OCI-LY3 (cell line): Measurements from ENCODE around the gene CELF4.
"Not testable (repeated sequence)": the region's sequence is repeated elsewhere in the genome, so short reads cannot be mapped to it uniquely, and the experiment has no call there.

Source experiments
- H2AFZ ChIP-seq: fragments of 200-600, 300-600 bp; shearing (Covaris generic); 2 replicates; pipeline ENCODE4 v1.6.0; 2014; ENCODE audit warnings: antibody characterized with exemption, low read depth, low read length
- H3K27ac ChIP-seq: fragments of 200-600, 300-600 bp; sonication (generic); 2 replicates; pipeline ENCODE4 v1.5.1; 2014; ENCODE audit warnings: mild to moderate bottlenecking, low read length, moderate library complexity, mixed read lengths
- H3K27me3 ChIP-seq: fragments of 200-600, 300-600 bp; sonication (generic); 2 replicates; pipeline ENCODE4 v1.6.1; 2014; ENCODE audit warnings: low read depth, low read length, mixed read lengths
- H3K36me3 ChIP-seq: fragments of 200-600, 300-600 bp; sonication (generic); replicated peaks from 2 replicates; pipeline ENCODE3; 2014; ENCODE audit warnings: low read depth, low read length, mixed read lengths
- H3K4me1 ChIP-seq: fragments of 300-600, 200-600 bp; sonication (generic); 2 replicates; pipeline ENCODE4 v1.6.1; 2014; ENCODE audit warnings: low read length, mixed read lengths
- H3K4me2 ChIP-seq: fragments of 200-600, 300-600 bp; sonication (generic); 2 replicates; pipeline ENCODE4 v1.6.1; 2014; ENCODE audit warnings: low read length, mixed read lengths
- H3K4me3 ChIP-seq: fragments of 300-600, 200-600 bp; sonication (generic); 2 replicates; pipeline ENCODE4 v1.5.1; 2014; ENCODE audit warnings: antibody characterized with exemption, mild to moderate bottlenecking, low read length, moderate library complexity
- H3K79me2 ChIP-seq: fragments of 300-600, 200-600 bp; shearing (Covaris generic); 2 replicates; pipeline ENCODE4 v1.6.1; 2014; ENCODE audit warnings: mild to moderate bottlenecking, low read length, mixed read lengths
- H3K9ac ChIP-seq: fragments of 300-600, 200-600 bp; shearing (Covaris generic); 2 replicates; pipeline ENCODE4 v1.6.0; 2014; ENCODE audit warnings: mild to moderate bottlenecking, low read length, moderate library complexity
- H3K9me3 ChIP-seq: fragments of 200-600, 300-600 bp; shearing (Covaris generic); 2 replicates; pipeline ENCODE4 v1.6.1; 2014; ENCODE audit warnings: low read length, mixed read lengths; ENCODE audit not compliant: insufficient read depth
- H4K20me1 ChIP-seq: fragments of 200-600, 300-600 bp; sonication (generic); 2 replicates; pipeline ENCODE4 v1.6.1; 2016; ENCODE audit warnings: low read length, mixed read lengths; ENCODE audit not compliant: insufficient read depth
- CTCF ChIP-seq: fragments of 200-600, 300-600 bp; sonication (generic); IDR thresholded peaks from 2 replicates; pipeline ENCODE4 v1.5.1; 2014; ENCODE audit warnings: antibody characterized with exemption, low read length, low read depth
- EZH2phosphoT487 ChIP-seq: fragments of 200-600 bp; shearing (Covaris generic); IDR thresholded peaks from 2 replicates; pipeline ENCODE4 v1.6.1; 2018; ENCODE audit warnings: antibody characterized with exemption, mixed run types, low read depth

CELF4 gene

GRCh38 chr18:37361335-37362157, 204.1 kb downstream of the CELF4 start:
- Histone ChIP-seq H3K9me3 (no peaks in the 10 kb centered on the region), H2AFZ (no peak overlapping the region), H3K4me2 (no peak overlapping the region), H3K9ac (no peak overlapping the region), H4K20me1 (no peaks in the 10 kb centered on the region), H3K27me3 (peaks cover 19% of the 10 kb centered on the region), H3K79me2 (no peaks in the 10 kb centered on the region), H3K36me3 (no peaks in the 10 kb centered on the region), H3K27ac (no peak overlapping the region), H3K4me3 (no peak overlapping the region), H3K4me1 (no peaks in the 10 kb centered on the region)
- TF ChIP-seq CTCF (no peak), EZH2phosphoT487 (no peak)

- H3K4me1 ChIP-seq, H3K4me3 ChIP-seq, H3K27ac ChIP-seq, H3K36me3 ChIP-seq, H3K9ac ChIP-seq, H2AFZ ChIP-seq, H3K9me3 ChIP-seq, H4K20me1 ChIP-seq, H3K79me2 ChIP-seq, H3K4me2 ChIP-seq: not testable (repeated sequence)
- H3K27me3 ChIP-seq = peaks cover 11% of the 10 kb centered on the region
Observed at GRCh38 chr18:37358061-37358460, 207.5 kb downstream of the CELF4 start.

GRCh38 chr18:37355772-37356171, 209.8 kb downstream of the CELF4 start:
- H3K9ac ChIP-seq = no peak overlapping the region
- H3K4me2 ChIP-seq = no peak overlapping the region
- no peak overlapping the region for H3K4me3 ChIP-seq
- H3K36me3 ChIP-seq = no peaks in the 10 kb centered on the region
- H3K27me3 ChIP-seq = peaks cover 11% of the 10 kb centered on the region; the same call in 1 of the 2 replicates
- no peaks in the 10 kb centered on the region for H3K79me2 ChIP-seq
- no peak overlapping the region for H2AFZ ChIP-seq
- no peaks in the 10 kb centered on the region for H3K9me3 ChIP-seq
- H3K4me1 ChIP-seq = no peaks in the 10 kb centered on the region
- H3K27ac ChIP-seq = no peak overlapping the region
- TF ChIP-seq EZH2phosphoT487 = no peak
- no peak for TF ChIP-seq CTCF
- no peaks in the 10 kb centered on the region for H4K20me1 ChIP-seq

GRCh38 chr18:37351110-37351509, 214.5 kb downstream of the CELF4 start:
- no peak overlapping the region for H3K9ac ChIP-seq
- no peaks in the 10 kb centered on the region for H4K20me1 ChIP-seq

More at GRCh38 chr18:37351110-37351509, 214.5 kb downstream of the CELF4 start:
- H3K27ac ChIP-seq = no peak overlapping the region
- H3K36me3 ChIP-seq = no peaks in the 10 kb centered on the region
- peaks cover 8% of the 10 kb centered on the region; the same call in 1 of the 2 replicates for H3K27me3 ChIP-seq
- no peaks in the 10 kb centered on the region for H3K79me2 ChIP-seq
- no peak for TF ChIP-seq CTCF
- TF ChIP-seq EZH2phosphoT487 = no peak
- no peak overlapping the region for H3K4me3 ChIP-seq
- no peaks in the 10 kb centered on the region for H3K9me3 ChIP-seq
- H3K4me2 ChIP-seq = no peak overlapping the region
- H2AFZ ChIP-seq = no peak overlapping the region
- no peaks in the 10 kb centered on the region for H3K4me1 ChIP-seq
